ENCODE data around the gene NR5A1.

DNA sequence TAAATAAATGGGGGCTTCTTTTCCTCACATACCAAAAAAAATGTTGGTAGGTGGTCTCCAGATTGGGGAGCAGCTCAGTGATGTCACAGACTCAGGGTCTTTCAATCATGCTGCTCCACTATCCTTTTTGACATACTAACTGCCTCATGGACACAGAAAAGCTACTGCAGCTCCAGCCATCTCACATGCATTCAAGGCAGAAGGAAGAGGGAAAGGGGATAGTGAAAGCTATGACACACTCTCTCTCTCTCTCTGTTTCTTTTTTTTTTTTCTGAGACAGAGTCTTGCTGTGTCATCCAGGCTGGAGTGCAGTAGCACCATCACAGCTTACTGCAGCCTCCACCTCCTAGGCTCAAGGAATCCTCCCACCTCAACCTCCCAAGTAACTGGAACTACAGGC is 64.8 kb downstream of the NR5A1 start:
- no peak for TF ChIP-seq RNF2 (IDR thresholded peaks at IDR 0.05; ENCODE audit: borderline replicate concordance, low read depth)
- TF ChIP-seq, protein P1, sequence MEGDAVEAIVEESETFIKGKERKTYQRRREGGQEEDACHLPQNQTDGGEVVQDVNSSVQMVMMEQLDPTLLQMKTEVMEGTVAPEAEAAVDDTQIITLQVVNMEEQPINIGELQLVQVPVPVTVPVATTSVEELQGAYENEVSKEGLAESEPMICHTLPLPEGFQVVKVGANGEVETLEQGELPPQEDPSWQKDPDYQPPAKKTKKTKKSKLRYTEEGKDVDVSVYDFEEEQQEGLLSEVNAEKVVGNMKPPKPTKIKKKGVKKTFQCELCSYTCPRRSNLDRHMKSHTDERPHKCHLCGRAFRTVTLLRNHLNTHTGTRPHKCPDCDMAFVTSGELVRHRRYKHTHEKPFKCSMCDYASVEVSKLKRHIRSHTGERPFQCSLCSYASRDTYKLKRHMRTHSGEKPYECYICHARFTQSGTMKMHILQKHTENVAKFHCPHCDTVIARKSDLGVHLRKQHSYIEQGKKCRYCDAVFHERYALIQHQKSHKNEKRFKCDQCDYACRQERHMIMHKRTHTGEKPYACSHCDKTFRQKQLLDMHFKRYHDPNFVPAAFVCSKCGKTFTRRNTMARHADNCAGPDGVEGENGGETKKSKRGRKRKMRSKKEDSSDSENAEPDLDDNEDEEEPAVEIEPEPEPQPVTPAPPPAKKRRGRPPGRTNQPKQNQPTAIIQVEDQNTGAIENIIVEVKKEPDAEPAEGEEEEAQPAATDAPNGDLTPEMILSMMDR (IDR thresholded peaks at IDR 0.05), result no peak
- TF ChIP-seq MYC (IDR thresholded peaks at IDR 0.05; ENCODE audit: borderline replicate concordance, low read length), result no peak
- no peak for TF ChIP-seq POLR2A (IDR thresholded peaks at IDR 0.05; ENCODE audit: low read length)
- TF ChIP-seq NFE2L2 (conservative IDR thresholded peaks at IDR 0.05; ENCODE audit: low read length), result no peak
- no peak for TF ChIP-seq KDM5A (IDR thresholded peaks at IDR 0.05)
- TF ChIP-seq, protein P2, sequence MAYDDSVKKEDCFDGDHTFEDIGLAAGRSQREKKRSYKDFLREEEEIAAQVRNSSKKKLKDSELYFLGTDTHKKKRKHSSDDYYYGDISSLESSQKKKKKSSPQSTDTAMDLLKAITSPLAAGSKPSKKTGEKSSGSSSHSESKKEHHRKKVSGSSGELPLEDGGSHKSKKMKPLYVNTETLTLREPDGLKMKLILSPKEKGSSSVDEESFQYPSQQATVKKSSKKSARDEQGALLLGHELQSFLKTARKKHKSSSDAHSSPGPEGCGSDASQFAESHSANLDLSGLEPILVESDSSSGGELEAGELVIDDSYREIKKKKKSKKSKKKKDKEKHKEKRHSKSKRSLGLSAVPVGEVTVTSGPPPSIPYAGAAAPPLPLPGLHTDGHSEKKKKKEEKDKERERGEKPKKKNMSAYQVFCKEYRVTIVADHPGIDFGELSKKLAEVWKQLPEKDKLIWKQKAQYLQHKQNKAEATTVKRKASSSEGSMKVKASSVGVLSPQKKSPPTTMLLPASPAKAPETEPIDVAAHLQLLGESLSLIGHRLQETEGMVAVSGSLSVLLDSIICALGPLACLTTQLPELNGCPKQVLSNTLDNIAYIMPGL (CRISPR knock-in tag; IDR thresholded peaks at IDR 0.05; ENCODE audit: borderline replicate concordance), result no peak
- no peak for TF ChIP-seq KDM1A (IDR thresholded peaks at IDR 0.05; ENCODE audit: low read depth)
- TF ChIP-seq NR3C1 (IDR thresholded peaks at IDR 0.05), result no peak
- no peak for TF ChIP-seq RAD21 (conservative IDR thresholded peaks at IDR 0.05 in 1 of 2, IDR thresholded peaks at IDR 0.05 in 1 of 2)
- TF ChIP-seq TP53 (CRISPR knock-in tag; IDR thresholded peaks at IDR 0.05), result no peak

All from A549 (cell line).